Activated CD4-positive, CD25-positive, alpha-beta regulatory T cell treated with anti-CD3 and anti-CD28 coated beads, Interleukin-2, amount 50 U/mL, for 16 hours (primary cell): Measurements from ENCODE around the gene BCL2L12.

Experiments used
- DNase-seq: peaks from one replicate; pipeline ENCODE4 v3.0.0-alpha.2; 2020; ENCODE audit warnings: low read depth, low spot score

The BCL2L12 gene

GRCh38 chr19:49642492-49643035 is 23.2 kb upstream of the BCL2L12 start:
- DNase-seq: no peak

GRCh38 chr19:49643466-49643865 is 22.3 kb upstream of the BCL2L12 start:
- no peak for DNase-seq

- DNase-seq: no peak
Observed at GRCh38 chr19:49645592-49645991, 20.1 kb upstream of the BCL2L12 start.

- no peak for DNase-seq
Observed at GRCh38 chr19:49645995-49646394, 19.7 kb upstream of the BCL2L12 start.

- DNase-seq: no peak
Observed at GRCh38 chr19:49646586-49646985, 19.1 kb upstream of the BCL2L12 start.

GRCh38 chr19:49651029-49651819 is 14.5 kb upstream of the BCL2L12 start:
- no peak for DNase-seq

- DNase-seq: no peak
Observed at GRCh38 chr19:49651820-49652550, 13.7 kb upstream of the BCL2L12 start.

GRCh38 chr19:49652551-49653465 is 12.9 kb upstream of the BCL2L12 start:
- no peak for DNase-seq

- DNase-seq: no peak
Observed at GRCh38 chr19:49653466-49653806, 12.3 kb upstream of the BCL2L12 start.

GRCh38 chr19:49654581-49654980 is 11.2 kb upstream of the BCL2L12 start:
- DNase-seq: no peak

- no peak for DNase-seq
Observed at GRCh38 chr19:49655570-49656455, 9.9 kb upstream of the BCL2L12 start.

GRCh38 chr19:49656456-49657109 is 9.2 kb upstream of the BCL2L12 start:
- no peak for DNase-seq

- no peak for DNase-seq
Observed at GRCh38 chr19:49657493-49658138, 8.1 kb upstream of the BCL2L12 start.

GRCh38 chr19:49658139-49658517 is 7.6 kb upstream of the BCL2L12 start:
- no peak for DNase-seq

- no peak for DNase-seq
Observed at GRCh38 chr19:49658566-49659442, 6.9 kb upstream of the BCL2L12 start.

- no peak for DNase-seq
Observed at GRCh38 chr19:49660338-49660961, 5.3 kb upstream of the BCL2L12 start.

GRCh38 chr19:49662011-49662410 is 3.7 kb upstream of the BCL2L12 start:
- DNase-seq: no peak

GRCh38 chr19:49663224-49663623 is 2.5 kb upstream of the BCL2L12 start:
- no peak for DNase-seq
